K562 (cell line): Measurements from ENCODE around the gene TMEM207. TPM values are rescaled to one million over a fixed set of nuclear protein-coding genes. Genes with fewer than 3 reads are reported as not detected.
A peak's percentile ranks its signal among the peaks of the same experiment; 100 is the strongest.

Experiments used
- ATAC-seq: fragments of 200-7000 bp; cut with Tn5 transposase; 3 replicates; pipeline ENCODE4 v1.9.1; 2020; ENCODE audit warnings: moderate library complexity
- BruUV-seq: library from RNA; stranded (reverse); fragments of 400-500 nt; replicated peaks from 2 replicates; lab custom pipeline; 2021; lab: Mats Ljungman, UMichigan
- CTCF ChIA-PET: fragments of 300-600 bp; formaldehyde crosslinking; extraction: SDS; loops from one replicate; lab custom pipeline; 2021; ENCODE audit warnings: low intra/inter-chr PET ratio; lab: Yijun Ruan, JAX
- POLR2A ChIA-PET: fragments of 300-600, 350-650 bp; sonication (Branson Sonifier 250); formaldehyde crosslinking; extraction: SDS; loops from one replicate; lab custom pipeline; 2021; ENCODE audit warnings: antibody characterized with exemption, inconsistent platforms; lab: Yijun Ruan, JAX
- DNase-seq, 4 experiments: peaks; one replicate each; pipeline versions ENCODE4 v3.0.0 to v3.0.0-alpha.2; 2011 to 2018; ENCODE audit warnings: low spot score in 3 of 4, mixed read lengths in 3 of 4; ENCODE audit errors: extremely low read depth in 1 of 4
- FAIRE-seq: peaks from 2 replicates; lab custom pipeline; 2011; peaks lifted over from hg19 to GRCh38; lab: Jason Lieb, UNC
- H2AFZ ChIP-seq: 2 replicates; pipeline ENCODE4 v1.6.0; 2011; ENCODE audit warnings: low read depth, low read length, control low read depth, inconsistent platforms
- H3K27ac ChIP-seq: fragments of 200-600 bp; 3 replicates; pipeline ENCODE4 v1.8.0; 2011; ENCODE audit warnings: low read depth, mild to moderate bottlenecking, control low read depth, inconsistent platforms, low read length, moderate library complexity, mixed read lengths; ENCODE audit errors: extremely low read depth
- H3K27me3 ChIP-seq, 2 experiments: fragments of 300-600 bp in 1 of 2; 2 replicates in 1 of 2; 3 replicates in 1 of 2; pipeline versions ENCODE4 v1.6.0 to v1.8.0; 2011; ENCODE audit warnings: inconsistent platforms in 2 of 2, low read length in 2 of 2, mild to moderate bottlenecking in 1 of 2, mixed read lengths in 1 of 2, moderate library complexity in 1 of 2; ENCODE audit not compliant: control insufficient read depth in 2 of 2, insufficient read depth in 2 of 2
- H3K36me3 ChIP-seq: fragments of 300-600 bp; 3 replicates; pipeline ENCODE4 v1.8.0; 2011; ENCODE audit warnings: mild to moderate bottlenecking, low read length, inconsistent platforms; ENCODE audit not compliant: control insufficient read depth, insufficient read depth
- H3K4me1 ChIP-seq, 2 experiments: fragments of 200-600 bp in 1 of 2; replicated peaks in 1 of 2; 2 replicates in 1 of 2; 3 replicates in 1 of 2; pipeline versions ENCODE4 v1.5.1 to v1.8.0; 2011; ENCODE audit warnings: inconsistent platforms in 2 of 2, low read length in 2 of 2, mild to moderate bottlenecking in 1 of 2, mixed read lengths in 1 of 2, moderate library complexity in 1 of 2; ENCODE audit not compliant: control insufficient read depth in 2 of 2, insufficient read depth in 2 of 2
- H3K4me2 ChIP-seq: 2 replicates; pipeline ENCODE4 v1.6.1; 2011; ENCODE audit warnings: low read length, control low read depth, inconsistent platforms, mixed read lengths; ENCODE audit not compliant: insufficient read depth
- H3K4me3 ChIP-seq: fragments of 200-600 bp; sonication (generic), shearing (Covaris generic); 2 replicates; pipeline ENCODE4 v1.5.1; 2016; ENCODE audit warnings: control low read depth, inconsistent platforms
- H3K79me2 ChIP-seq: fragments of 200-600 bp; 3 replicates; pipeline ENCODE4 v1.8.0; 2011; ENCODE audit warnings: low read length, inconsistent platforms; ENCODE audit not compliant: control insufficient read depth, insufficient read depth
- H3K9ac ChIP-seq, 2 experiments: 2 replicates each; pipeline versions ENCODE4 v1.6.0 to v1.6.1; 2011; ENCODE audit warnings: low read depth in 2 of 2, low read length in 2 of 2, control low read depth in 1 of 2, inconsistent platforms in 1 of 2, mild to moderate bottlenecking in 1 of 2, mixed read lengths in 1 of 2; ENCODE audit not compliant: insufficient read depth in 1 of 2
- H3K9me1 ChIP-seq: one replicate; pipeline ENCODE4 v1.6.0; 2011; ENCODE audit warnings: inconsistent platforms, mild to moderate bottlenecking, low read length, moderate library complexity; ENCODE audit not compliant: control insufficient read depth, insufficient read depth
- H3K9me3 ChIP-seq: replicated peaks from 2 replicates; pipeline ENCODE4 v1.5.1; 2011; ENCODE audit warnings: low read depth, low read length, inconsistent platforms; ENCODE audit not compliant: control insufficient read depth, insufficient read depth
- H4K20me1 ChIP-seq: replicated peaks from 2 replicates; pipeline ENCODE4 v1.6.1; 2011; ENCODE audit warnings: low read length, inconsistent platforms, mixed read lengths; ENCODE audit not compliant: control insufficient read depth, insufficient read depth
- ADNP ChIP-seq: fragments of 200-800 bp; sonication (Bioruptor generic); IDR thresholded peaks from 2 replicates; pipeline ENCODE4 v1.6.1; 2016; ENCODE audit warnings: missing genetic modification characterization, missing compliant biosample characterization
- ARID1B ChIP-seq: fragments of 450-650 bp; IDR thresholded peaks from 2 replicates; pipeline ENCODE4 v1.6.1; 2016; ENCODE audit warnings: antibody characterized with exemption, mild to moderate bottlenecking, inconsistent platforms
- EGR1 ChIP-seq: fragments of 450-650 bp; conservative IDR thresholded peaks from 2 replicates; pipeline ENCODE4 v1.6.1; 2017; ENCODE audit warnings: mild to moderate bottlenecking
- POLR2H ChIP-seq: IDR thresholded peaks from 2 replicates; pipeline ENCODE4 v1.6.1; 2016; ENCODE audit warnings: missing genetic modification characterization, low read depth, mild to moderate bottlenecking, control low read depth, missing compliant biosample characterization, moderate library complexity
- POLR3A ChIP-seq: IDR thresholded peaks from 2 replicates; pipeline ENCODE4 v1.6.1; 2011; ENCODE audit warnings: borderline replicate concordance, mild to moderate bottlenecking, moderate library complexity; ENCODE audit not compliant: insufficient read length, insufficient read depth; ENCODE audit errors: extremely low read depth
- RAD21 ChIP-seq, 2 experiments: fragments of 250-450 bp in 1 of 2; fragments of 450-650 bp in 1 of 2; sonication (Bioruptor Pico) in 1 of 2; formaldehyde crosslinking in 1 of 2; IDR thresholded peaks in 1 of 2; conservative IDR thresholded peaks in 1 of 2; 2 replicates each; pipeline versions ENCODE4 v1.4.0 to v1.8.0; 2020 to 2022; ENCODE audit warnings: mild to moderate bottlenecking in 2 of 2, moderate library complexity in 1 of 2
- RBM14 ChIP-seq: fragments of 200-400 bp; formaldehyde crosslinking; IDR thresholded peaks from 2 replicates; pipeline ENCODE4 v1.6.1; 2018; ENCODE audit warnings: low read depth, mild to moderate bottlenecking, low read length, moderate library complexity, borderline replicate concordance; ENCODE audit not compliant: insufficient read depth
- TBP ChIP-seq: optimal IDR thresholded peaks from 2 replicates; pipeline ENCODE3; 2011; ENCODE audit warnings: low read depth, low read length, improper control_type of control experiment
- ZFP30 ChIP-seq: fragments of 250-450 bp; sonication (Bioruptor Pico); IDR thresholded peaks from 2 replicates; pipeline ENCODE4 v1.8.0; 2022; ENCODE audit warnings: moderate library complexity, mild to moderate bottlenecking, inconsistent platforms, borderline replicate concordance
- ZNF384 ChIP-seq: IDR thresholded peaks from 2 replicates; pipeline ENCODE4 v1.6.1; 2012; ENCODE audit warnings: low read depth, low read length, improper control_type of control experiment
- ZNF507 ChIP-seq: conservative IDR thresholded peaks from 2 replicates; pipeline ENCODE4 v1.6.1; 2017; ENCODE audit warnings: missing genetic modification characterization, missing compliant biosample characterization
- WGBS: fragments of 100-300 bp; shearing (Covaris generic); methylation state at CpG from one replicate; pipeline ENCODE4 v1.1.6; 2016; ENCODE audit warnings: low coverage, mixed read lengths; ENCODE audit not compliant: insufficient coverage; ENCODE audit errors: missing lambda C conversion rate; 5-methylcytosine and 5-hydroxymethylcytosine counted together
- in situ Hi-C: fragments of 300-500 bp; cut with MboI; formaldehyde crosslinking; loops from 4 replicates; pipeline ENCODE4 v1.15.0; 2018; ENCODE audit warnings: inconsistent platforms, mixed read lengths
- intact Hi-C: fragments of 100-400 bp; cut with micrococcal nuclease; formaldehyde crosslinking; loops from 2 replicates; pipeline ENCODE4 v1.14.2; 2022
- polyA plus RNA-seq, 8 experiments: library from polyadenylated mRNA; depleted of rRNA in 4 of 8; stranded (reverse) in 5 of 8; unstranded in 3 of 8; fragments of >200 nt; fragmentation: Nextera tagmentation in 2 of 8; fragmentation: Illumina TruSeq in 1 of 8; extraction: Ambion mirVana in 2 of 8; extraction: Trizol in 1 of 8; gene quantifications; 2 replicates each; pipeline versions ENCODE4 v1.2.1 to v1.2.3, GENCODE V29; 2011 to 2014; ENCODE audit warnings: inconsistent platforms in 1 of 8, missing spikeins in 1 of 8
- total RNA-seq, 7 experiments: library from RNA; depleted of rRNA in 6 of 7; stranded (reverse); fragments of >200 nt in 6 of 7; fragmentation: Illumina TruSeq in 2 of 7; extraction: Trizol in 2 of 7; gene quantifications; 2 replicates each; pipeline versions ENCODE4 v1.2.1 to v1.2.3, GENCODE V29; 2011 to 2021; ENCODE audit warnings: low replicate concordance in 1 of 7
- TF ChIP-seq, protein P1 (sequence below): IDR thresholded peaks from 3 replicates; pipeline ENCODE4 v1.6.1; 2011; ENCODE audit warnings: borderline replicate concordance, mild to moderate bottlenecking, moderate library complexity; ENCODE audit not compliant: insufficient read length; ENCODE audit errors: extremely low read depth
- TF ChIP-seq, protein P2 (sequence below), 3 experiments: IDR thresholded peaks in 2 of 3; conservative IDR thresholded peaks in 1 of 3; 2 replicates each; pipeline ENCODE4 v1.5.1; 2011 to 2012; ENCODE audit warnings: low read length in 3 of 3, mild to moderate bottlenecking in 3 of 3, control low read depth in 2 of 3, improper control_type of control experiment in 1 of 3, inconsistent platforms in 1 of 3, low read depth in 1 of 3, mixed read lengths in 1 of 3, moderate library complexity in 1 of 3; ENCODE audit not compliant: insufficient read depth in 2 of 3

Gene TMEM207
- total and polyA plus RNA-seq, 9 of the 15 experiments (the other 6 are each of a cell fraction or from before 2014, with no cell fraction given), result 0.04 to 0.10 (median 0.04) TPM; not detected in 4

DNA sequence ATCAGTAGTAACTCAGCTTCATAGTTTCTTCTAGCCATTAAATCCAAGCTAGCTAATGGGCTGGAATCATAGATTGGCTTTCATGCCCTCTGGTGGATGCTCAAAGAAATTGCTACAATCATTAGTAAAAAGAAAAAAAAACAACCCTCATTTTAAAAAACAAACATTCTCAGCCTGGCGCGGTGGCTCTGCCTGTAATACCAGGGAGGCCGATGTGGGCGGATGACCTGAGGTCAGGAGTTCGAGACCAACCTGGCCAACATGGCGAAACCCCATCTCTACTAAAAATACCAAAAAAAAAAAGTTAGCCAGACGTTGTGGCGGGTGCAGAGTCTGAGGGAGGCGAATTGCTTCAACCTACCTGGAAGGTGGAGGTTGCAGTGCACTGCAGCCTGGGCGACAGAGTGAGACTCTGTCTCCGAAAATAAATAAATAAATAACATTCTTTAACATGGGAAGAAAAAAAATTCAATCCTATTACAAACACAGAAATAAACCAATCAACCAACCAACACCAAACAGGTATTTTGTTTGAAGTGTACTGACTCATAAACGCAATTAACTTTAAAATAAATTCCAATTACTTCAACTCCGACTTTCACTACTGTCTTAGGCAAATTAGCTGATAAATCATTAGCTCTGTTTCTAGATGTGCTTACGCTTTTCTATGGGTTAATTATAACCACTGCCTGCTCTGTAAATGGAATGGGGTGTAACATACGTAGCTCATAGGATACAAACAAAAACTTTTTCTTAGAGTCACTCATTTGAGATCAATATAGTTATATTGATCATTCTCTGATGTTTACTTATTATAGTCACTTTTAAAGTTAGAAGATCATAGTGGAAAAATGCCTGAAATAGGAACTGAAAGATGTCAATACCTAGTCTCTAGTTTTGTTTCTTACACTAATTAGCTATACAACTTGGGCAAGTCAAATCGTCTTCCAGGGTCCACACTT lies 24.9 kb downstream of the TMEM207 start:
- H3K9me3 ChIP-seq, result no peaks in the 10 kb centered on the region
- ATAC-seq (peak; percentile 41), DNase-seq (peak; percentile 16 to 36 (median 19))
- intact Hi-C loops (loop anchor here (2.0 kb wide), 1 partner anchor 458 kb away; no protein-coding TSS in a partner anchor), in situ Hi-C loops (no loop called here)
- H3K36me3 ChIP-seq, result no peaks in the 10 kb centered on the region
- H3K9me1 ChIP-seq, result no peaks in the 10 kb centered on the region
- no peaks in the 10 kb centered on the region for H4K20me1 ChIP-seq
- H2AFZ ChIP-seq, result no peak overlapping the region
- no peaks in the 10 kb centered on the region for H3K4me1 ChIP-seq
- peak; percentile 92 for TF ChIP-seq ADNP (tag)
- no peak for TF ChIP-seq ZFP30 (CRISPR knock-in tag)
- no peak for TF ChIP-seq ZNF507 (tag)
- no peak for TF ChIP-seq RBM14
- TF ChIP-seq EGR1, result peak; percentile 53; the same call in 1 of the 2 replicates
- peak in 1 of 2 experiments; percentile 24; a peak in 1 of 4 replicates for TF ChIP-seq RAD21 (CRISPR knock-in tag; conservative IDR thresholded peaks at IDR 0.05 in 1 of 2, IDR thresholded peaks at IDR 0.05 in 1 of 2)
- peak; percentile 58 for TF ChIP-seq POLR3A
- no peak for TF ChIP-seq ARID1B
- TF ChIP-seq, protein P1, sequence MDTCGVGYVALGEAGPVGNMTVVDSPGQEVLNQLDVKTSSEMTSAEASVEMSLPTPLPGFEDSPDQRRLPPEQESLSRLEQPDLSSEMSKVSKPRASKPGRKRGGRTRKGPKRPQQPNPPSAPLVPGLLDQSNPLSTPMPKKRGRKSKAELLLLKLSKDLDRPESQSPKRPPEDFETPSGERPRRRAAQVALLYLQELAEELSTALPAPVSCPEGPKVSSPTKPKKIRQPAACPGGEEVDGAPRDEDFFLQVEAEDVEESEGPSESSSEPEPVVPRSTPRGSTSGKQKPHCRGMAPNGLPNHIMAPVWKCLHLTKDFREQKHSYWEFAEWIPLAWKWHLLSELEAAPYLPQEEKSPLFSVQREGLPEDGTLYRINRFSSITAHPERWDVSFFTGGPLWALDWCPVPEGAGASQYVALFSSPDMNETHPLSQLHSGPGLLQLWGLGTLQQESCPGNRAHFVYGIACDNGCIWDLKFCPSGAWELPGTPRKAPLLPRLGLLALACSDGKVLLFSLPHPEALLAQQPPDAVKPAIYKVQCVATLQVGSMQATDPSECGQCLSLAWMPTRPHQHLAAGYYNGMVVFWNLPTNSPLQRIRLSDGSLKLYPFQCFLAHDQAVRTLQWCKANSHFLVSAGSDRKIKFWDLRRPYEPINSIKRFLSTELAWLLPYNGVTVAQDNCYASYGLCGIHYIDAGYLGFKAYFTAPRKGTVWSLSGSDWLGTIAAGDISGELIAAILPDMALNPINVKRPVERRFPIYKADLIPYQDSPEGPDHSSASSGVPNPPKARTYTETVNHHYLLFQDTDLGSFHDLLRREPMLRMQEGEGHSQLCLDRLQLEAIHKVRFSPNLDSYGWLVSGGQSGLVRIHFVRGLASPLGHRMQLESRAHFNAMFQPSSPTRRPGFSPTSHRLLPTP, result no peak
- peak; percentile 70 for TF ChIP-seq TBP
- TF ChIP-seq, protein P2, sequence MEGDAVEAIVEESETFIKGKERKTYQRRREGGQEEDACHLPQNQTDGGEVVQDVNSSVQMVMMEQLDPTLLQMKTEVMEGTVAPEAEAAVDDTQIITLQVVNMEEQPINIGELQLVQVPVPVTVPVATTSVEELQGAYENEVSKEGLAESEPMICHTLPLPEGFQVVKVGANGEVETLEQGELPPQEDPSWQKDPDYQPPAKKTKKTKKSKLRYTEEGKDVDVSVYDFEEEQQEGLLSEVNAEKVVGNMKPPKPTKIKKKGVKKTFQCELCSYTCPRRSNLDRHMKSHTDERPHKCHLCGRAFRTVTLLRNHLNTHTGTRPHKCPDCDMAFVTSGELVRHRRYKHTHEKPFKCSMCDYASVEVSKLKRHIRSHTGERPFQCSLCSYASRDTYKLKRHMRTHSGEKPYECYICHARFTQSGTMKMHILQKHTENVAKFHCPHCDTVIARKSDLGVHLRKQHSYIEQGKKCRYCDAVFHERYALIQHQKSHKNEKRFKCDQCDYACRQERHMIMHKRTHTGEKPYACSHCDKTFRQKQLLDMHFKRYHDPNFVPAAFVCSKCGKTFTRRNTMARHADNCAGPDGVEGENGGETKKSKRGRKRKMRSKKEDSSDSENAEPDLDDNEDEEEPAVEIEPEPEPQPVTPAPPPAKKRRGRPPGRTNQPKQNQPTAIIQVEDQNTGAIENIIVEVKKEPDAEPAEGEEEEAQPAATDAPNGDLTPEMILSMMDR (IDR thresholded peaks at IDR 0.05 in 2 of 3, conservative IDR thresholded peaks at IDR 0.05 in 1 of 3; ENCODE audit: insufficient read depth in 2 of 3, low read depth in 1 of 3, low read length in 3 of 3), result peak in 2 of 3 experiments; percentile 33 to 47; a peak in 3 of 6 replicates
- peak; percentile 96 for TF ChIP-seq POLR2H (tag)
- peak; percentile 35; the same call in 1 of the 2 replicates for TF ChIP-seq ZNF384
- TF ChIP-seq, all 486 proteins: peak for 8
- Histone ChIP-seq H3K4me3 (no peak overlapping the region), H3K27me3 (no peaks in the 10 kb centered on the region), H3K4me2 (no peak overlapping the region), H3K79me2 (no peaks in the 10 kb centered on the region), H3K27ac (no peak overlapping the region), H3K9ac (no peak overlapping the region)
- peak; percentile 51 for FAIRE-seq
- 4% methylated on average over 16 of the region's 16 CpGs for WGBS
- ChIA-PET CTCF (interaction anchor here (0.6 kb wide), 1 partner anchor 745 kb away, joined by 3 read pairs; no protein-coding TSS in a partner anchor), POLR2A (no interaction called here)
- TSS peak; percentile 100 for BruUV-seq
